Psoas muscle (tissue), 8 donors: ENCODE results near the gene AUTS2. TPM values are rescaled to one million over a fixed set of nuclear protein-coding genes. Genes with fewer than 3 reads are reported as not detected.

Experiments
- ATAC-seq, 4 donors: fragments of 200-7000 bp; cut with Tn5 transposase; one replicate each; pipeline ENCODE4 v1.9.1; 2020; ENCODE audit warnings: moderate library complexity in 3 of 4, mild to moderate bottlenecking in 2 of 4
- DNase-seq, 2 donors: peaks; one replicate each; pipeline ENCODE4 v3.0.0-alpha.2; 2020
- H3K27ac ChIP-seq: fragments of 200-600 bp; one replicate; pipeline ENCODE4 v1.8.0; 2022
- H3K27me3 ChIP-seq, 3 donors: fragments of 200-600 bp in 1 of 3; one replicate each; pipeline versions ENCODE4 v1.6.1 to v1.8.0; 2013 to 2022; ENCODE audit warnings: low read length in 2 of 3, mild to moderate bottlenecking in 2 of 3, moderate library complexity in 1 of 3; ENCODE audit not compliant: insufficient read depth in 3 of 3
- H3K36me3 ChIP-seq, 2 donors: fragments of 200-600 bp in 1 of 2; one replicate each; pipeline versions ENCODE4 v1.6.1 to v1.8.0; 2013 to 2022; ENCODE audit warnings: low read depth in 1 of 2, mild to moderate bottlenecking in 1 of 2, moderate library complexity in 1 of 2; ENCODE audit not compliant: insufficient read depth in 1 of 2
- H3K4me1 ChIP-seq: fragments of 200-600 bp; one replicate; pipeline ENCODE4 v1.8.0; 2022
- H3K4me3 ChIP-seq: fragments of 200-600 bp; one replicate; pipeline ENCODE4 v1.8.0; 2022; ENCODE audit warnings: mild to moderate bottlenecking
- H3K9me3 ChIP-seq: fragments of 200-600 bp; one replicate; pipeline ENCODE4 v1.8.0; 2022
- CTCF ChIP-seq: fragments of 200-600 bp; IDR thresholded peaks from one replicate; pipeline ENCODE4 v1.8.0; 2022; ENCODE audit warnings: antibody characterized with exemption
- WGBS, 3 donors: extraction: QIAGEN DNeasy Blood & Tissue Kit; methylation state at CpG; one replicate each; pipeline versions ENCODE4 v1.1.6 to v1.1.7; 2013; 5-methylcytosine and 5-hydroxymethylcytosine counted together
- intact Hi-C, 2 donors: fragments of 100-400 bp; cut with DNase I; formaldehyde crosslinking; loops; one replicate each; pipeline versions ENCODE4 v1.11.0 to v1.14.2; 2022
- polyA plus RNA-seq, 3 donors: library from polyadenylated mRNA; stranded (reverse); fragments of 200-250 nt; gene quantifications; one replicate each; pipeline ENCODE4 v1.2.3, GENCODE V29; 2013
- total RNA-seq, 4 donors: library from RNA; stranded (reverse); fragmentation: NEBNext Ultra II Directional in 2 of 4; extraction: Animal tissue kit (Norgen Biotek cat#: 25700) in 2 of 4; gene quantifications; one replicate each; pipeline versions ENCODE4 v1.2.1 to v1.2.4, GENCODE V29; 2021 to 2023
- donor health status: healthy with polysubstance abuse.
- donor health status: DM: no; HTN: no; CAD: no; lungs with moderate emphysema.
- donor health status: Bipolar disorder and iron deficiency.
- donor health status: healthy.
- donor health status: DM: yes; HTN: yes; CAD: no.
- donor health status: DM: no; HTN: no; CAD: no.
- donor health status: DM: no; HTN: no; CAD: no.
- donor health status: DM: yes; HTN: yes; CAD: no.

The AUTS2 gene
- total and polyA plus RNA-seq, 7 donors = 5.0 to 33.5 (median 14.3) TPM

DNA sequence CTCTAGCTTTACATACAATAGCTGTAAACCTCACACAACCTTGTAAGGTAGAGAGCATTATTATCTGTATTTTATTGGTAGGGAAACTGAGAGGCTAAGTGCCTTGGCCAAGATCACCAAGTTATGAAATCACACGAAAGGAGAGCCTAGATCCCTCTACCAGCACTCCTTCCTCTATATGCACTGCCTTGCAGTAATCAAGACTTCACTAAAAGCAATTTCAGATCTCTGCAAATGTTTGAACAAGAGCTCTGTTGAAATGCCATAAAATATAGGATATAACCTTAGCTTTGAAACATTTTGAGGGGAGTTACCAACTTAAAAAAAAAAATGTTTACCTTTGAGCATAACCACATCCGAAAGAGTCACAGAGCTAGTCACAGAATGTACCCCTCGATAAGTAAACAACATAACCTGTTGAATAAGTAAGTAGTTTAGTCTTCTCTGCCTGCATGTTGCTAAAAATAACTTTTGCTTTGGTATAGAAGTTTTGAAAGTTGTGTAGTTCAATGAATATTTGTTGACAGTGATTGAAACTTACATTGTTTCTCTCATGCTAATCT lies 709.4 kb downstream of the AUTS2 start:
- no peak for DNase-seq
- 84 to 94% (median 92%) methylated on average over 3 of the region's 3 CpGs for WGBS, 3 donors
- Histone ChIP-seq H3K4me3 (no peak overlapping the region), H3K27ac (no peak overlapping the region), H3K4me1 (no peaks in the 10 kb centered on the region), H3K36me3 (no peaks in the 10 kb centered on the region), H3K9me3 (no peaks in the 10 kb centered on the region), H3K27me3 (no peaks in the 10 kb centered on the region)
- no peak for ATAC-seq
- TF ChIP-seq CTCF = no peak
- intact Hi-C loops = no loop called here

GRCh38 chr7:70312336-70312735 lies 714.1 kb downstream of the AUTS2 start:
- H3K4me3 ChIP-seq = no peak overlapping the region
- H3K4me1 ChIP-seq = no peaks in the 10 kb centered on the region
- no peak for TF ChIP-seq CTCF
- H3K27ac ChIP-seq = no peak overlapping the region
- no peaks in the 10 kb centered on the region for H3K9me3 ChIP-seq
- DNase-seq (no peak), ATAC-seq (no peak)
- 84 to 96% (median 89%) methylated on average over 1 of the region's 1 CpG for WGBS, 3 donors
- intact Hi-C loops = no loop called here
- no peaks in the 10 kb centered on the region for H3K27me3 ChIP-seq
- no peaks in the 10 kb centered on the region for H3K36me3 ChIP-seq

DNA sequence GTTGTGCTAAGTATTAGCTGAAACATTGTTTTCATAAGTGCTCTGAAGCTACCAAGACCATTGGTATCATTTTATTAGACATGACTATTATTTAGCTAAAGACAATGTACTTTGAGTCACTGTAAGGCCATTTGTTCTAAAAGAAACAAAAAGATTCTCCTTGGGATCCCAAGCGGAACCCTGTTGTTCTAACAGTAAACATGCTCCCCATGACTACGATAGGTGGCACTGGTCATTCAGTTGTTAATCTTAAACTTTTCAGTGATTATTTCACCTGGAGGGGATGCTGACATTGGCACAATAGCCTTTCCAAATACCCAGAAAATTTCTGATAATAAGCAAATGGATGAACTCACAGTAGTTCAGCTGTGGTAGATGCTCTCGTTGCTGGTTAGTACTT lies 715.0 kb downstream of the AUTS2 start:
- Histone ChIP-seq H3K4me1 (no peaks in the 10 kb centered on the region), H3K27me3 (no peaks in the 10 kb centered on the region), H3K4me3 (no peak overlapping the region), H3K36me3 (no peaks in the 10 kb centered on the region), H3K27ac (no peak overlapping the region), H3K9me3 (no peaks in the 10 kb centered on the region)
- no peak for TF ChIP-seq CTCF
- intact Hi-C loops = no loop called here
- 90 to 92% (median 91%) methylated on average over 3 of the region's 3 CpGs for WGBS, 3 donors
- no peak for ATAC-seq
- DNase-seq = no peak

DNA sequence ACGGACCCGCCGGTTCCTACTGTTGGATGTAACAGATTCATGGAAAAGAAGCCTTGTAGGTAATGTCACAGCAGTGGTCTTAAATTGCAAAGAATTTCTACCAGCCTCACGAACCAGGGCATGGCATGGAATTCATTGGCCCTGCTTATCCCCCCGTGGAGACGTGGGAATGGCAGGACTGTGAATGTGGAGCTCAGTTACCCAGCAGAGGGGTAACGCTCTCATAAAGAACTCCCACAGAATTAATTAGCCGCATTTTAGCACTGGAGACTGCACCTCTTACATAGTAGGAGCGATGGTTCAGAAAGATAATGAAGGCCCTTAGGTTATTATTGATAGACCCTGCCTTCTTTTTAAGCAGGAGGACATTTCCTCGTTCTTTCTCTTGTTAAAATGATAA lies 715.4 kb downstream of the AUTS2 start:
- H3K27ac ChIP-seq = no peak overlapping the region
- no peaks in the 10 kb centered on the region for H3K27me3 ChIP-seq
- ATAC-seq (no peak), DNase-seq (no peak)
- WGBS, 3 donors = 85 to 93% (median 93%) methylated on average over 10 of the region's 10 CpGs
- intact Hi-C loops = no loop called here
- no peaks in the 10 kb centered on the region for H3K36me3 ChIP-seq
- no peaks in the 10 kb centered on the region for H3K9me3 ChIP-seq
- TF ChIP-seq CTCF = no peak
- no peak overlapping the region for H3K4me3 ChIP-seq
- no peaks in the 10 kb centered on the region for H3K4me1 ChIP-seq

DNA sequence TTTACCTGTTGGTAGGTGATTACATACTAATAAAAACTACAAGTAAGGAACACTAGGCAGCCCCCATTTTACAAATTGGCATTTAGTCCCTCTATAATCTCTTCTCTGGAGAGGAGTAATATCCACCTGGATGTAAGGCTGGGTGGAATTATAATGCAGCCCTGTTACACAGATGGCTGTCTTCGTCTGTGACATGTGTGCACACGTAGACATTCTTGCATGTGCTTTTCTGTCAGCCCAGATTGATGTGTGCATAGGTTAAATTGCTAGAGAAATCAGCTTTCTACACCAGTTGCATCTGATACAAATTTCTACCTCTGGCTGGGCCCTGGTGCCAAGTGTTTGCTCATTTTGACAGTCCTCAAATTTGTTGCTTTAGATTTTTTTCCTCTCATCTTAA lies 715.9 kb downstream of the AUTS2 start:
- intact Hi-C loops = no loop called here
- Histone ChIP-seq H3K9me3 (no peaks in the 10 kb centered on the region), H3K27me3 (no peaks in the 10 kb centered on the region), H3K27ac (no peak overlapping the region), H3K4me1 (no peaks in the 10 kb centered on the region), H3K4me3 (no peak overlapping the region), H3K36me3 (no peaks in the 10 kb centered on the region)
- ATAC-seq = no peak
- TF ChIP-seq CTCF = no peak
- no peak for DNase-seq
- 95 to 96% (median 96%) methylated on average over 2 of the region's 2 CpGs for WGBS, 3 donors
